HG02623 (cell line): ENCODE measurements around the gene LRRC52.

ENCODE experiments used
- ATAC-seq: cut with Tn5 transposase; IDR thresholded peaks from one replicate; pipeline ENCODE4 v1.9.1; 2021; ENCODE audit warnings: moderate library complexity; ENCODE audit not compliant: unreplicated experiment

The LRRC52 gene

DNA sequence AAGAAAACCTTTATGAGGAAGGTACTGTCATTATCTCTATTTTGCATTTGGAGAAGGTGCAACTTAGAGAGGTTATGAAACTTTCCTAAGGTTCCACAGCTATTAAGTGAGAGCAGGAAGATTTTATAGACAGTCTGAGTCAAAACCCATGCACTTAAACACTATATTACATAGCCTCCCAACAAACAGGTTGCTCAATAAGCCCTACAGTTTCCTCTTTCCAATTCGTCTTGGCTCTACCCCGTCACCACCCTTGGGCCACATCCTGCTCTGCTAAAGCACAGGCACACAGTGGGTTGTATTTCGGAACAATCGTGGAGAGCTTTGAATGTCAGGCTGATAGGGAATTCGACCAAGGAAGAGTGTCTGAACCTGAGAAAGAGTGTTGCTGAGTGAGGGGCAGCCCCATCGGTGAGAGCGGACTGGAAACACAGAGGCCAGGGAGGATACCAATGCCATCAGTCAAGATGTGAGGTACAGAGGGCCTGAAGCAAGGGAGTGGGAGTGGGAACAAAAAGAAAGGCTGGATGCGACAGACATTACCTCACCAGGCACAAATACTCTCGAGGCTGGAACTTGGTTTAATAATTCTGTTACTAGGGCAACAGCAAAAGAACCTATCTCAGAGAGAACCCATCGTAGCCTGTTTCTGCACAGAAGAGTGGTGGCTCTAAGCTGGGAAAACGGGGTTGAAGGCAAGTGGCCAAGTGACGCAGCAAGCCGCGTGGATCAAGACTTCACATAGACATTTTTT lies 6.3 kb upstream of the LRRC52 start:
- ATAC-seq = no peak

GRCh38 chr1:165539306-165539705 lies 4.5 kb upstream of the LRRC52 start:
- no peak for ATAC-seq

DNA sequence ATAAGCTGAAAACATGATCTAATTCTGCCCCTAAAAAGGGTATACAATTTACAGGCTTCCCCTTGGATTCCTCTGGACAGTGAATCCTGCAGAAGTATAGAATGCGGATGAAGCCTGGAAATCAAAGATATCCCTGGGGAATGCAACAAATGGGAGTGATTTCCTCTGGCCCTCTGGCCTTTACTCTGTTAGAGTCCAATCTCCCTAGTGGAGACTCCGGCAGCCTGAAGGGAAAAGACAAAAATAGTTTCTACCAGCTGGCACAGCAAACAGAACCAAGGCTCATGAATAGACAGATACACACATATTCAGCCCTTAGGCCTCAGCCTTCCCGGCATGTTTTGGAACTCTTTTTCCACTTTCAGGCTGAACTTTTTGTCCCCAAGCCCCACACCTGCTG lies 3.9 kb upstream of the LRRC52 start:
- ATAC-seq = no peak

- ATAC-seq = no peak
Measured at GRCh38 chr1:165542015-165542631, 1.7 kb upstream of the LRRC52 start.

DNA sequence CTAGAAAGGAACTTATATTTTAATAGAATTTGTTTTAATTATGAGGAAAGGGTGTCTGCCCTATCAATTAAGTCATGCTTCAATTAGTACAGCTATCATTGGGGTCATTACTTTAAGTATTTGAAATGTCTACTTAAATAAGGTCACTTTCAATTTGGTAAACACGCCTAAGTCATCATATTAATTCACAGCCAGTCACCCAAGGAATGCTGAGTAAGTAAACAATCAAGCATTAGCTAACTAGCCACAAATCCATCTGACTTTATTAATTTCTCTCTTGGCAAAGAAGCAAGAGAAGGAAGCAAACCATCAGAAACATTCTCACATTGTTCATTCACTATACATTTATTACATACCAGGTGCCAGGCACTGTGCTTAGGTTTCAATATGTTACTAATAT lies 1.2 kb upstream of the LRRC52 start:
- no peak for ATAC-seq

GRCh38 chr1:165544996-165545395 lies 1.2 kb downstream of the LRRC52 start:
- no peak for ATAC-seq

DNA sequence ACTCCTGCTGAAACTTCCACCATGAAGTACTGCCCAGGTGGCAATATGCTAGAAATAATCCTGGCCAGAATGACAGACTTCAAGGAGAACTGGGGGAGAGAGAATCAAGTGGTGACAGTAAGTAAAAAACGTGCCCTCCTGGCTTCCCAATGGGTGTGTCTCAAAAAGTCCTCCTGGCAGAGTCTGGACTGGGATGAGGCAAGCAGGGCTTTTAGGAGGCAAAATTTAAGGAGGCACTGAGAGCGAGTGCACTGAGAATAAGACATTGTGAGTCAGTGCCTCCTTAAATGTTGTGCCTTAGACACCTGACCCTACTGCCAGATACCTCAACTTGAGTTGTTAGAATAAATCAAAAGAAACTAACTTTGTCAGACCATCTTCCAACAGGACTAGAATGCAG lies 2.2 kb downstream of the LRRC52 start:
- no peak for ATAC-seq

- no peak for ATAC-seq
Measured at GRCh38 chr1:165549973-165550372, 6.2 kb downstream of the LRRC52 start.

DNA sequence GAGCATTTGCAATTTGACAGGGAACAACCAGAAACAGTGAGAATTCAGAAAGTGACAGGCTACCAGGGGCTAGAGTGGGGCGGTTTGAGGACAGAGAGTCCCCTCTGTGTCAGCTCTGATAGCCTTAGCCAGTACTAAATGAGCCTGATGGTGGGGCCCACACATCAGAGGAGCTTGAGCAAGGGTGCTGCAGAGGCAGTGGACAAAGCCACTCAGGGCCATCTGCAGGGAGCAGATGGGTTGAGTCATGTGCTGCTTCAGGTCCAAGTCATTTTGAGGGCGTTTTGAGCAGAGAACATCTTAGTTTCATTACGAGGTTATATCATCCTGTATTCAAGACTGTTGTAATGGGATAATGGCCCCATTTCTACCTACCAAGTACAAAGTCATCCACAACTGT lies 7.7 kb downstream of the LRRC52 start:
- ATAC-seq = no peak

- ATAC-seq = no peak
Measured at GRCh38 chr1:165560883-165561656, 17.3 kb downstream of the LRRC52 start.

- ATAC-seq = no peak
Measured at GRCh38 chr1:165562571-165562970, 18.8 kb downstream of the LRRC52 start.

- ATAC-seq = no peak
Measured at GRCh38 chr1:165563551-165563950, 19.8 kb downstream of the LRRC52 start.

DNA sequence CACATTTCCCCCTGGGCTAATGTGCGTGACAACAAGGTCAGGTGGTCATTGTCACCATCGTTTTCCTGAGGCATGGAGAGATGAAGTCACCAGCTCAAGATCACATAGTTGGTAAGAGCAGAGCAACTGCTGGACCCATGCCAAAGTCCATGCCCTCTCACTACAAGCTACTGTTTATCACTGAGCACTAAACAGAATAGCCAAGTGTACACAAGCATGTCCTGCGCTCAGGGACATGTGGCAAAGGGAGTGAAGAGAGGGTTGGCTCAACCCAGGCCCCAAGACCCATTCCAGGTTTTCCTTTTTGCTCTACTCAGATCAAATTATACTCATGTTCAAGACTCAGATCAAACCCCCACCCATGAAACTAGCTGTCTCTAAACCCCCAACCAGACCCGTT lies 20.8 kb downstream of the LRRC52 start:
- ATAC-seq = no peak

- ATAC-seq = no peak
Measured at GRCh38 chr1:165565751-165566490, 22.1 kb downstream of the LRRC52 start.

- ATAC-seq = no peak
Measured at GRCh38 chr1:165570078-165570477, 26.3 kb downstream of the LRRC52 start.

DNA sequence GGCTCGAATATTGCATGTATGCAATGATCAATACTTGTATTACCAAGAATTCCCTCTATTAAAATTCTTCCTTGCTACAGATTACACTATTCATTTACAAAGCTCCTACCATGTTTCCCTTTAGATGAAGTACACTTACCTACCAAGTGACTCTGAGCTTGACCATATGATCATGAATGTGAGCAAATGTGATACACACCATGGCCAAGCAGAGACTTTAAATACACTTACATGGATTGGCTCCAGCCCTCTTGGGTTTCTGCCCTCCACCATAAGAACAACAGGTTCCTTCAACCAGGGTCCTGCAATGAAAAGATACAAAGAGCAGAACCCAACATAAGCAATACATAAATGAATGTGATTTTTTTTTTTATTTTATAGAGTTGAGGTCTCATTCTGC lies 30.0 kb downstream of the LRRC52 start:
- no peak for ATAC-seq

DNA sequence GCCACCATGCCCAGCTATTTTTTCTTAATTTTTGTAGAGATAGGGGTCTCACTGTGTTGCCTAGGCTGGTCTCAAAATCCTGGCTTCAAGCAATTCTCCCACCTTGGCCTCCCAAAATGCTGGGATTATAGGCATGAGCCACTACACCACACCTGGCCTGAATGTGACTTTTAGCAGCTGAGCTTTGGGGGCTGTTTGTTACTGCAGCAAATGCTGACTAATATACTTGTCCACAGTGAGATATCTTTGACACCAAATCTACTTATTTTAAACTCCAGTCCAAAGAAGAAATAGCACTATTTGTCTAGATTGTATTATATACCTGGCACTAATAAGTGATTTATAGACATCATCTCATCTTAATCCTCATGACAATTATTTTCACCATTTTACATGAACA lies 30.5 kb downstream of the LRRC52 start:
- no peak for ATAC-seq

GRCh38 chr1:165575468-165576099 lies 31.8 kb downstream of the LRRC52 start:
- ATAC-seq = no peak

GRCh38 chr1:165576536-165576935 lies 32.7 kb downstream of the LRRC52 start:
- no peak for ATAC-seq

DNA sequence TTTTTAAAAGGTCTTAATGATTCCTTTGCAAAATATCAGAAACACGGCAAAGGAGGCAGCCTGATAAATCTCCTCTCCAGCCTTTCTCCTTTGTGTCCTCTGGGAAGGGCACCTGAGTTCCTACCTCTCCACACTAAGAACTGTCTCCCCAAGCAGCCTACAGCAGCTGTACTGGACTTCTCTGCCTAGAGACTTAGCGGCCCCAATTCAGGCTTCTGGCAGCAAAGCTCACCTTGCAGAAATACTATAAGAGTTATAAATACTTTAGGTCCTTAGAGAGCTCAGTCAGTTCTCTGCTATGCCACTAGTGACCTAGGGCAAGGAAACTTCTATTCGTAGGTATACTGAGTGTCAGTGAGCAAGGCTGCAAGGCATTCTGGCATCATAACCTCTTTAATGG lies 33.9 kb downstream of the LRRC52 start:
- ATAC-seq = no peak
